Hematopoietic multipotent progenitor cell (in vitro differentiated cells): ENCODE measurements around the gene IGFALS. TPM values are rescaled to one million over a fixed set of nuclear protein-coding genes. Genes with fewer than 3 reads are reported as not detected.
"Not testable (repeated sequence)": the region's sequence is repeated elsewhere in the genome, so short reads cannot be mapped to it uniquely, and the experiment has no call there.

ENCODE experiments used
- DNase-seq, 3 donors: peaks; one replicate each; pipeline ENCODE4 v3.0.0-alpha.2; 2011 to 2015; ENCODE audit warnings: low read depth in 2 of 3, low spot score in 2 of 3
- total RNA-seq: library from RNA; depleted of rRNA; stranded (reverse); fragments of >200 nt; gene quantifications from one replicate; pipeline ENCODE4 v1.2.3, GENCODE V29; 2012

IGFALS gene
- total RNA-seq, 1 donor = 0.81 TPM

DNA sequence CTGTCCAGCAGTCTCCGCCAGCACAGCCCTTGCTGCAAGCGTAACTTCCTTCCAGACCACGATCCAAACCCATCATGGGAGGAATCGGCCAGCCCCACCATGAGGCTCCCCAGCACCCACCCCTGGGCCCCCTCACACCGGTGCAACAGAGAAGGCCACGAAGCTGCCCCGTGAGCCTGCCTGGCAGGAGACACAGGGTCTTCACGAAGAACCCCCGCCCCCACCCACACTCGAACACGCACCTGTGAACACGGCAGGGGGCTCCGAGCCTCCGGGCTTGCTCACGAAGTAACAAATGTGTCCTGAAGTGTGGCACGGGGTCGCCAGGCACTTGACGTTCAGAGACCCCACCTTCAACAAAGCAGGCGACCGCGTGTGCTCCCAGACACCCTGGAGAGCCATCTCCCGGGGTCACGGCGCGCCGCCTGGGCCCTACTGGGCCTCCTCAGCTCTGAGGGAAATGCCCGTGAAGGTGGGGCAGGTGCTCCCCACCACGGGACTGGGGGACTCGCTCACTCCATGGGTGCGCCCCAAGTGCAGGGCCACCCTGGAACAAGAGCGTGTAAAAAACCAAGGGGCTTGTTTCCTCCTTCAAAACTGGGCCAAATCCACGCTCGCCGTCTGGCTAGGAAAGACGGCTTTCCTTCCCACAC lies 25.5 kb upstream of the IGFALS start:
- DNase-seq = no peak

DNA sequence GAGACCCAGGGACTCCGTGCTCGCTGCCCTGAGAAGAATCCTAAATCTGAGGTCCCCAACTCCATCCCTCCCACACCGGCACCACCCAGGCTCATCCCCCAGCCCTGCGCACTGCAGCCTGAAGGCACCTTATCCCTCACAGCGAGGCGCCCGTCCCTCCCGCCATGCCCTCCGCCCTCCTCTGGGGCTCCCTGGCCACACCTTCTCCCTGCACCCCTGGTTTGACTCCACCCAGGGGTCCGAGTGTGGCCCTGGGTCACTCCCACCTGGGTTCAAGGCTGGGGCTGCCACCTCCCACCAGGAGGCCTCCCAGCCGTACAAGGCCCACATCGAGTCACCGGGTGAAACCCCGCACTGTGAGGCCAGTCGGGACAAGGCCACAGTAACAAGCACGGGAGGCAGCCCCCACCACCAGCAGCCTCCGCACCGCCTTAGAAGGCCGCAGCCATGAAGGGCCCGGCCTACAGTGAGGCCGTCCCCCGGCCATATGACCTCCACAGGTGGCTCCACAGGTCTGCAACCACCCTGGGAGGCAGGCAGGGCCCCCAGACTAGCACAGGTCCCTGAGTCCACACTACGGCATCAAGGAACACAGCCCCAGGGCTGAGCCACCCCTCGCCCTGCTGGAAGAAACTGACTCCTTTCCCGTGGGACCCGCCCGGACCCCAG lies 24.8 kb upstream of the IGFALS start:
- no peak for DNase-seq

- DNase-seq = no peak
These were observed 24.2 kb upstream of the IGFALS start for GRCh38 chr16:1817716-1818115.

GRCh38 chr16:1817276-1817589 lies 23.7 kb upstream of the IGFALS start:
- no peak for DNase-seq

DNA sequence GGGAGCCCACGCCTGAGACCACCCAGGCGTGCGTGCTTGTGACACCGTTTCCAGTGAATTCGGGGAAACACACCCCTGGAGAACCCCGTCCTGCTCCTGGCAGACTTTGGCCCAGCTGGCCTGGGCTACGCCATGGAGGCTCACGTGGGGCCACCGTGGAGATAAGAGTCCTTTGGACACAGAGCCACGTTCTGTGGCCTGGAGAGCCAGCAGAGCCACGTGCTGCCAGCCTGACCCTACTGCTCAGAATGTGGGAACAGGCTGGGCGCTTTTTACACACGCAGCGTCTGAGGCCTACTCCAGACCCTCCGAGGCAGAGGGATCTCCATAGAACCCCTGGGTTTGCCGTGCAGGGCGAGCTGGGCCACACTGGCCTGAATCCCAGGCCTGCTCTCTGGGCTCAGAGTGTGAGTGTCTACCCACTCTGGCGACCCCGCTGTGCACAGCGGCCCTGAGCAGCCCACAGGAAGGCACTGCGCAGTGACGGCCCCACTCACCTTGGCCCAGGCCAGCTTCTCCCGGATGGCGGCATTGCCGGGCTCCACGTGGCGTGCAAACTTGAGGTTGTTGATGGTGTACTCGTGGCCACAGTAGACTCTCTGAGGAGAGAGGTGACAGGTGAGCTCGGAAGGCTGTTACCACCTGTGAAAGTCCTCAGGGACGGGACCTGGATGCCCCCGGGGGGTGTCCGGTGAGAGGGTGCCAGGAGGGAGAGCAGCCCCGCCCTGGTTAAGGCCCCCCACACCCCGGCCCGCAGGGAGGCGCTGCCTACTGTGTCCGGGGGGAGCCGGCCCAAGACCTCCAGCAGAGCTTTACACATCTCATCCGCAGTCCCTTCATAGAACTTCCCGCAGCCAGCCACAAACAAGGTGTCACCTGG lies 23.1 kb upstream of the IGFALS start:
- DNase-seq = no peak

GRCh38 chr16:1815461-1815860 lies 22.0 kb upstream of the IGFALS start:
- no peak for DNase-seq

DNA sequence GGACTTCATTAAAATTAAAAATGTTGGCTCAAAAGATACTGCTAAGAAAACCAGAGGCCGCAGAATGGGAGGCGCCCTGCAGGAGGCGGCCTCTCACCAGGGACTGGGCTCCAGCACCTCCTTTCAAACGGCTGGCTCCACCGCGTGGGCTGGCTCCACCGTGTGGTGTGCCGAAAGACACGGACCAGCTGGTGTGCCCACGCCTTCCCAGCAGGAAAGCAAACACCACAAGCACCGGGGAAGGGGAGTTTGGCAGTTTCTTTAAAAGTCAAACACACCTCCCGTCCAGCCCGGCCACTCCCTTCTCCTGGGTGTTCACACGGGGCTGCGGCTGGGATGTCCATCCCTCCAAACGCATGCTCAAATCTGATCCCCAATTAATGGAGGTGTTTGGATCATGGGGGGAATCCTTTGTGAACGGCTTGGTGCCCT lies 19.2 kb upstream of the IGFALS start:
- peak in 2 of 3 donors; percentile 72 to 76 for DNase-seq

GRCh38 chr16:1810536-1810935 lies 17.0 kb upstream of the IGFALS start:
- no peak for DNase-seq

GRCh38 chr16:1810106-1810505 lies 16.6 kb upstream of the IGFALS start:
- DNase-seq = no peak

DNA sequence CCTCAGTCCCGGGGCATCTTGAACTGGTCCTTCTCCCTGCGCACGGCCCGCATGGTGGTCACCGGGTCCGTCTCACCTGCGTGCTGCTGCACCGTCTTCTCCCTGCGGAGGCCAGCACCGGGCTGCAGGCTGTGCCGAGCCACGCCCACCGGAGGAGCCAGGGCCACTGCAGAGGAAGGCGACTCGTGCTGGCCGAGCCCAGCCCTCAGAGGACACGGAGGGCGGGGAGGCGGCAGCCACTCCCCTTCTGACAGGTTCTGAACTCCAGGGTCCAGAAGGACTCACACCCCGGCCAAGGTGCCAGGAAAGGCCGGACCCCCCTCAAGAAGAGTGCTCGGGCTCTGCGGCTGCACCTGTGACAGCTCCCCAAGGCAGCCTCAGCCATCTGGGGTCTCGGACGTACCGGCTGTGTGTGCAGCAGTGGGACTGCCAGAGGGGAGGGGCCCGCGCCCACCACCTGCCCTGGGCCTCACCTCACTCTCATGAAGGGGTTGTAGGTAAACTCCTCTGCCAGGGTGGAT lies 15.8 kb upstream of the IGFALS start:
- DNase-seq = no peak

GRCh38 chr16:1808691-1809090 lies 15.2 kb upstream of the IGFALS start:
- DNase-seq = no peak

DNA sequence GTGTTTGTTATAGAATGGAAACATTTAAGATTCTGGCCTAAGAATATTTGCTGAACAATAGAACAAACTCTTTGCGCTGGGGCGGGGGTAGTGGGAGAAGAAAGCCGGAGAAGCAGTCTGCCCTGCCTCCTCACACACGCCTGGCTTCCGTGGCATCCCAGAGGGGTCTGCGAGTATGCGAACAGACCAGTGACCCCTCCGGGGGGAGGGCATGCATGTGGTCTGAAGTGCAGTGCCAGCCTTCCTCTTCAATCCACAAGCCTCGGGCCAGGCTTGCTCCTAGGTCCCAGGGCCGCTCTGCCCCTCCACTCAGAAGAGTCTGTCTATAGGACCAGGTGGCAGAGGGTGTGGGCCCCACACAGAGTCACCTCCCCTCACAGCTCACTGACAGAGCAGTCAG lies 14.1 kb upstream of the IGFALS start:
- DNase-seq = no peak

GRCh38 chr16:1800701-1801100 lies 7.2 kb upstream of the IGFALS start:
- no peak for DNase-seq

GRCh38 chr16:1799263-1799662 lies 5.8 kb upstream of the IGFALS start:
- DNase-seq = not testable (repeated sequence)

GRCh38 chr16:1794908-1795666 lies 1.6 kb upstream of the IGFALS start:
- DNase-seq = no peak

DNA sequence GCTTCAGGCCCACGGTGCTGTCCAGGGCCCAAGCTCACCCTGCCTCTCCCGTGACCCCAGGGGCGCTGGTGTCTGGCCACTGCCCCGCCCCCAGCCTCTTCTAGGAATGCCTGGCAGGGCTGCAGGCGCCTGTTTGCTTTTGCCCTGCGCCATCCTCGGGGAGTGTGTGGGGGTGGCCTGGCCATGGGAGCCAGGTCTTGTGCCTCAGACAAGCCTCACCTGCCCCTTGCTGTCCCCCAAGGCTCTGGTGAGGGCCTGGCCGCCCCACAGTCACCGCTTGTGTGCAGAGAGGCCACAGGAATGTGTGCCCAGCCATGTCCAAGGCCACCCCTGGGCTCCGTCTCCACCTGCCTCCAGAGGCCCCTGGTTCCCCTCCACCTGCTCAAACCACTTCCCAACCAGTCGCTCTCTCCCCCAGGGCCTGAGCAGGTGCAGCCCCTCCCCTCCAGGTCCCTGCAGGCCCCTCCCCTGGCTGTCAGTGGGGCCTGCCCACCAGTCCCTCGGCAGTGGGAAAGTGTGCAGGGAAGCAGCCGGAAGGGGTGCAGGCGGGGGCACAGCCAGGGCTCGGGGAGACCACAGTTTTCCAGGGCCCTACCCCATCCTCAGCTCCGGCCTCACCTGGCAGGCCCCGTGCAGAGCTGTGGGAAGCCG lies 841 bp upstream of the IGFALS start:
- DNase-seq = no peak

GRCh38 chr16:1792836-1793577 lies 498 bp downstream of the IGFALS start:
- DNase-seq = no peak

DNA sequence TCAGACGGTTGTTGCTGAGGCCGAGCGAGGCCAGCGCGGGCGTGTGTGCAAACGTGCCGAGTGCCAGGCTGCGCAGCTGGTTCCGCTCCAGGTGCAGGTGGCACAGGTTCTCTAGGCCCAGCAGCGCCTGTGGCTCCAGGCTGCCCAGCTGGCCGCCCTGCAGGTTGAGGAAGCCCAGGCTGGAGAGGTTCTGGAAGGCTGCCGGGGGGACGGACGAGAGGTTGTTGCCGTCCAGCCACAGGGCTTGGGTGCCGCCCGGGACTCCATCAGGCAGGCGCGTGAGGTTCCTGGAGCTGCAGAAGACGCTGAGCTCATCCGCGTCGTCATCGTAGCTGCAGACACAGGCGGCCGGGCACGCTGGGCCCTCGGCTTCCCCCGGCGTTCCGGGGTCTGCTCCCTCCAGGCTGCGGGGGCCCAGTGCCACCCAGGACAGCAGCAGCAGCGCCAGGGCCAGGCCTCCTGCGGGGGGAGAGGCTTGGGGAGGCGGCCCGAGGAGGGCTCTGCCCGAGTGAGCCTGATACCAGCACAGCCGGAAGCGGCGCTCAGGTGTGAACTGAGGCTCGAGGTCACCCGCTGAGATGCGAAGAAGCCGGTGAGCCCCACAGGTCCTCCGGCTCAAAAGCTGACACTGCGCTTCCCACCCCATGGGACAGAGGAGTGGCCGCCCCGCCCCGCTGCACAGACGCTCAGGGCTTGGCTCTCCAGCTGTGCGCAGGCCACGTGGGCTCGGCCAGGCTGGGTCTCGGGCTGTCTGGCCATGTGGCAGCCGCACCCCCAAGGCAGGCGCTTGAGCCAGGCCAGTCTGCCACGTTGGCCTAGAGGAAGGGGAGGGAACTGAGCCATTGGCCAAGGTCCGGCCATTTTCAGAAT lies 1.3 kb downstream of the IGFALS start:
- no peak for DNase-seq
